A549 (cell line): Measurements from ENCODE around the gene FRY. TPM values are rescaled to one million over a fixed set of nuclear protein-coding genes. Genes with fewer than 3 reads are reported as not detected.

Source experiments
- ATAC-seq, 2 experiments: fragments of 200-7000 bp in 1 of 2; fragments of >200 bp in 1 of 2; cut with Nextera tagmentation in 1 of 2; cut with Tn5 transposase in 1 of 2; 3 replicates each; pipeline versions ENCODE4 v1.8.0 to v1.9.1; 2018 to 2020; ENCODE audit warnings: mild to moderate bottlenecking in 1 of 2, moderate library complexity in 1 of 2
- CTCF ChIA-PET: fragments of 300-600 bp; sonication (Branson Sonifier 250); formaldehyde crosslinking; extraction: SDS; loops from one replicate; lab custom pipeline; 2021; ENCODE audit warnings: antibody characterized with exemption, inconsistent platforms; lab: Yijun Ruan, JAX
- POLR2A ChIA-PET: fragments of 350-600 bp; formaldehyde crosslinking; extraction: SDS; loops from one replicate; lab custom pipeline; 2021; ENCODE audit warnings: antibody characterized with exemption, inconsistent platforms; lab: Yijun Ruan, JAX
- DNase-seq, 2 experiments: peaks; one replicate each; pipeline versions ENCODE4 v3.0.0 to v3.0.0-alpha.2; 2011 to 2016; ENCODE audit warnings: low read depth in 1 of 2, low spot score in 1 of 2
- FAIRE-seq: peaks from 2 replicates; lab custom pipeline; 2011; peaks lifted over from hg19 to GRCh38; lab: Jason Lieb, UNC
- H3K27ac ChIP-seq, 2 experiments: fragments of >200 bp; sonication (Bioruptor Twin); formaldehyde crosslinking; 3 replicates each; pipeline ENCODE4 v1.5.1; 2016 to 2017
- H3K4me1 ChIP-seq: fragments of >200 bp; sonication (Bioruptor Twin); formaldehyde crosslinking; 3 replicates; pipeline ENCODE4 v1.6.1; 2016
- H3K4me2 ChIP-seq: fragments of >200 bp; sonication (Bioruptor Twin); formaldehyde crosslinking; 3 replicates; pipeline ENCODE4 v1.6.1; 2016
- H3K4me3 ChIP-seq: fragments of >200 bp; sonication (Bioruptor Twin); formaldehyde crosslinking; 3 replicates; pipeline ENCODE4 v1.5.1; 2016
- H3K9me3 ChIP-seq: fragments of >200 bp; sonication (Bioruptor Twin); formaldehyde crosslinking; 3 replicates; pipeline ENCODE4 v1.6.1; 2016
- CBX8 ChIP-seq: fragments of 200-600 bp; sonication (generic); IDR thresholded peaks from 2 replicates; pipeline ENCODE4 v1.6.1; 2016
- CTCF ChIP-seq: fragments of >200 bp; sonication (Bioruptor Twin); formaldehyde crosslinking; IDR thresholded peaks from 3 replicates; pipeline ENCODE4 v1.5.1; 2016
- E2F6 ChIP-seq: IDR thresholded peaks from 2 replicates; pipeline ENCODE4 v1.6.1; 2012; ENCODE audit warnings: low read depth, borderline replicate concordance
- EHF ChIP-seq: fragments of 250-450 bp; sonication (Bioruptor Pico); IDR thresholded peaks from 2 replicates; pipeline ENCODE4 v1.5.0; 2020; ENCODE audit warnings: mild to moderate bottlenecking
- ELK1 ChIP-seq: fragments of 150-350 bp; IDR thresholded peaks from 2 replicates; pipeline ENCODE4 v1.6.1; 2014; ENCODE audit warnings: low read depth, mild to moderate bottlenecking, low read length
- GATA3 ChIP-seq: IDR thresholded peaks from 2 replicates; pipeline ENCODE4 v1.6.1; 2012; ENCODE audit warnings: borderline replicate concordance
- HEYL ChIP-seq: fragments of 250-450 bp; sonication (Bioruptor Pico); IDR thresholded peaks from 2 replicates; pipeline ENCODE4 v1.8.0; 2021; ENCODE audit warnings: mild to moderate bottlenecking, moderate library complexity
- JUN ChIP-seq, 2 experiments: fragments of >200 bp; sonication (Bioruptor Twin); formaldehyde crosslinking; IDR thresholded peaks; 2 replicates in 1 of 2; 3 replicates in 1 of 2; pipeline ENCODE4 v1.6.1; 2016 to 2017
- KDM5A ChIP-seq: fragments of 200-600 bp; sonication (generic); IDR thresholded peaks from 2 replicates; pipeline ENCODE4 v1.6.1; 2016; ENCODE audit warnings: antibody characterized with exemption, mild to moderate bottlenecking
- MAFK ChIP-seq: fragments of 450-650 bp; IDR thresholded peaks from 2 replicates; pipeline ENCODE4 v1.6.1; 2014; ENCODE audit not compliant: partially characterized antibody
- NR3C1 ChIP-seq: fragments of >200 bp; sonication (Bioruptor Twin); formaldehyde crosslinking; IDR thresholded peaks from 3 replicates; pipeline ENCODE4 v1.6.1; 2017
- REST ChIP-seq: fragments of 200-600 bp; sonication (generic); IDR thresholded peaks from 2 replicates; pipeline ENCODE4 v1.6.1; 2016; ENCODE audit warnings: antibody characterized with exemption, mild to moderate bottlenecking, moderate library complexity
- ZC3H11A ChIP-seq: fragments of 450-650 bp; IDR thresholded peaks from 2 replicates; pipeline ENCODE4 v1.6.1; 2014; ENCODE audit warnings: antibody characterized with exemption, mild to moderate bottlenecking
- WGBS: methylation state at CpG from one replicate; pipeline ENCODE4 v1.1.6; 2017; ENCODE audit errors: missing lambda C conversion rate; 5-methylcytosine and 5-hydroxymethylcytosine counted together
- polyA plus RNA-seq, 4 experiments: library from polyadenylated mRNA; depleted of rRNA in 3 of 4; stranded (reverse); fragments of >200 nt; fragmentation: RNase III in 1 of 4; extraction: RNeasy Plus Mini Kit Qiagen cat#74134 plus additional on column Dnase treatment in 1 of 4; gene quantifications; 2 replicates in 3 of 4; 3 replicates in 1 of 4; pipeline ENCODE4 v1.2.3, GENCODE V29; 2011 to 2017

The FRY gene
- polyA plus RNA-seq, 2 of the 4 experiments (the other 2 are of a cell fraction), result 0.08 to 0.26 TPM

- TF ChIP-seq REST (no peak), MAFK (no peak)
Measured at GRCh38 chr13:32028711-32029110, 2.9 kb upstream of the FRY start (continued).

GRCh38 chr13:32029684-32030083 lies 1.9 kb upstream of the FRY start:
- Histone ChIP-seq H3K27ac (no peak overlapping the region), H3K4me3 (no peak overlapping the region), H3K4me1 (no peaks in the 10 kb centered on the region; the same call in 2 of the 3 replicates), H3K9me3 (no peaks in the 10 kb centered on the region), H3K4me2 (no peak overlapping the region)
- CTCF ChIA-PET, result no interaction called here
- DNase-seq (no peak), ATAC-seq (no peak), FAIRE-seq (no peak)
- TF ChIP-seq ZC3H11A, result no peak
- no peak for TF ChIP-seq E2F6
- no peak for TF ChIP-seq KDM5A
- TF ChIP-seq HEYL (CRISPR knock-in tag), result no peak
- no peak for TF ChIP-seq JUN (IDR thresholded peaks at IDR 0.05)
- TF ChIP-seq REST, result no peak
- TF ChIP-seq GATA3, result no peak
- TF ChIP-seq EHF (CRISPR knock-in tag), result no peak
- TF ChIP-seq CTCF, result no peak
- TF ChIP-seq NR3C1, result no peak
- no peak for TF ChIP-seq CBX8
- no peak for TF ChIP-seq ELK1
- 81% methylated on average over 6 of the region's 6 CpGs for WGBS
- POLR2A ChIA-PET, result no interaction called here
